Gastroesophageal sphincter (tissue), 3 donors: ENCODE data around the gene KLK13.

Experiments
- CTCF ChIP-seq, 4 experiments: fragments of 200-600 bp in 2 of 4; fragments of 450-650 bp in 2 of 4; sonication (generic) in 1 of 4; IDR thresholded peaks; one replicate each; pipeline ENCODE4 v1.5.1; 2017 to 2019; ENCODE audit warnings: antibody characterized with exemption in 4 of 4, mild to moderate bottlenecking in 2 of 4, moderate library complexity in 2 of 4
- EP300 ChIP-seq: sonication (generic); formaldehyde crosslinking; IDR thresholded peaks from one replicate; pipeline ENCODE4 v1.6.1; 2017; ENCODE audit warnings: antibody characterized with exemption, mild to moderate bottlenecking
- POLR2A ChIP-seq, 2 donors: fragments of 450-650 bp; IDR thresholded peaks; one replicate each; pipeline ENCODE4 v1.6.1; 2017; ENCODE audit warnings: antibody characterized with exemption in 2 of 2, mild to moderate bottlenecking in 2 of 2, moderate library complexity in 1 of 2

- TF ChIP-seq POLR2A (IDR thresholded peaks at IDR 0.05), result no peak
- TF ChIP-seq CTCF (IDR thresholded peaks at IDR 0.05), result no peak
- no peak for TF ChIP-seq EP300
These were observed 55.6 kb downstream of the KLK13 start for GRCh38 chr19:51009061-51009891.
